NCI-H2227 (cell line): ENCODE data around the gene GARRE1.
"Not testable (repeated sequence)": the region's sequence is repeated elsewhere in the genome, so short reads cannot be mapped to it uniquely, and the experiment has no call there.

Experiments used
- DNase-seq: peaks from one replicate; lab custom pipeline; 2025; ENCODE audit not compliant: unreplicated experiment; lab: John Stamatoyannopoulos, UW

The GARRE1 gene

DNA sequence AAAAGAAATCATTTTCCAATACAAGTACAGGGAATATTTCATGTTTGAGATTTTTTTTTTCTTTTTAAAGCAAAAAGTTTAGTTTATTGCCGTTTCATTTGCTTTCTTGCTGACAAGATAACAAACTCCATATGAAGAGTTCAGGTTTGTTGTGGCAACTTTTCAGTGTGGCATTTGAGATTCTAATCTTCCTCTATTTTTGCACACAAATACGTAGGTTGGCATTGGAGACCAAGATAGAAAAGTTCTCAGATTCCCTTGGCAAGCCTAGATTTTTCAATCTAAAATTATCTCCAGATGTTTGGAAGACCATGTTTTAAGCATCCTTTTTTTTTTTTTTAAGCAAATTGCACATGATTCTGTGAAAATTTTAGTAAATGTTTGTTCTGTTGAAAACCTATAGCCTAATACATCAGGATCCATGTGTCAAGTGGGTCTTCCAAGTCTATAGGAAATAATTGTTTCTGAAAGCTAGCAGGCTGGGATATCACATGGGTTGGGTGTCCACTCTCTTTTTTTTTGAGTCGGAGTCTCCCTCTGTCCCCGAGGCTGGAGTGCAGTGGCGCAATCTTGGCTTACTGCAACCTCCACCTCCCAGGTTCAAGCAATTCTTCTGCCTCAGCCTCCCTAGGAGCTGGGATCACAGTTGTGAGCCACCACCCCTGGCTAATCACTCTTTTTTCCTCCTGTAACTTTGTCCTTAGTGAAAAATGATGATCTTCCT is 2.6 kb downstream of the GARRE1 start:
- no peak for DNase-seq

DNA sequence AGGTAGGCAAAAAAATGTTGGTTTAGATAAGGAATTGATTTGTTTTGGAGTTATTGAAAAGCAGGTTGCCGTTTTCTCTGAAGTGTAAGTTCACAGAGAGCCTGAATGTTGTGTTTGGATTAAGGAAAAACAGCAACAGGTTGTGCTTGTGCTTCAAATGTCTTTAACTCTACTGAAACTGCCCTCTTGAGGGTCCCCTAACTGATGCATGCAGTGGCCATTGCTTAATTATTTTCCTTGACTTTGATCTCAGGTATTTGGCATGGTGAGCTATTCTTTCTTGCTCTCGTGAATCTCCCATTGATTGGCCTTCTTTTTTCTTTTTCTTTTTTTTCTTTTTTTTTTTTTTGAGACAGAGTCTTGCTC is 3.2 kb downstream of the GARRE1 start:
- DNase-seq = no peak

DNA sequence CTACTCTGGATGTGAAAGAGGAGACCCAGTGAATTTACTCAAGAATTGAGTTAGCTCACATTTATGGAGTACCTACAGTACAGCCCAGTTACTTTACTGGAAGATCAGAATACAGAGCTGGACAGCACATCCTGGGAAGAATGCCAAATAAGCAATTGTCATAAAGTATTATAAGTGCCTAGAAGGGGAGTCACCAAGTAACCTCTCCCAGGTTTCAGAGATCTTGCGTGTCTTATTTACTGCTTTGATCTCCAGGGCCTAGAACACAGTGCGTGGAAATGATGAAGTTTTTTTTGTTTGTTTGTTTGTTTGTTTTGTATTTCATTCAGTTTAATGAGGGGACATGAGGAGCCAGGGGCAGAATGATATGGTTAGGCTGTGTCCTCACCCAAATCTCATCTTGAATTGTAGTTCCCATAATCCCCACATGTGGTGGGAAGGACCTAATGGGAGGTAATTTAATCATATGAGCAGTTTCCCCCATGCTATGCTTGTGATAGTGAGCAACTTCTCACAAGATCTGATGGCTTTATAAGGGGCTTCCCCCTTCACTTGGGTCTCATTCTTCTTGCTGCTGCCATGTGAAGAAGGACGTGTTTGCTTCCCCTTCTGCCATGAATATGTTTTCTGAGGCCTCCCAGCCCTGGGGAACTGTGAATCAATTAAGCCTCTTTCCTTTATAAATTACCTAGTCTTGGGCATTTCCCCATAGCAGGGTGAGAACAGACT is 5.2 kb downstream of the GARRE1 start:
- no peak for DNase-seq

DNA sequence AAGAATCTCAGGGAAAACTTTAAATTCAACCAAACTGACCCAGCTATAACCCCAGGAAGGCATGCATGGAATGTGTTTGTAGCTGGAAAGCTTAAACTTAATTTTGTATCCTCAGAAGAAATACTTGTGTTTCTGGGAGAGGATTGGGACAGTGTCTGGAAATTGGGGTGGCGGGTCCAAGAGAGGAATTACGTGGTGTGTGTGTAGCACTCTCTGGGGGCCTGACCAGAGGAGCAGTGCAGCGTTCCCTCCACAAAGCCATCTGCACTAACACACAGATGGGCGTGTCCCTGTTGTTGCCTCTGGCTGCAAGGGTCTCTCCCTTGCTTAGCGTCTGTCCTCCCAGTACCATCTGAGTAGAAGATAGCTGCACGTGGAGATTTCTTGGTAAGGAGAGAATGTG is 6.4 kb downstream of the GARRE1 start:
- no peak for DNase-seq

DNA sequence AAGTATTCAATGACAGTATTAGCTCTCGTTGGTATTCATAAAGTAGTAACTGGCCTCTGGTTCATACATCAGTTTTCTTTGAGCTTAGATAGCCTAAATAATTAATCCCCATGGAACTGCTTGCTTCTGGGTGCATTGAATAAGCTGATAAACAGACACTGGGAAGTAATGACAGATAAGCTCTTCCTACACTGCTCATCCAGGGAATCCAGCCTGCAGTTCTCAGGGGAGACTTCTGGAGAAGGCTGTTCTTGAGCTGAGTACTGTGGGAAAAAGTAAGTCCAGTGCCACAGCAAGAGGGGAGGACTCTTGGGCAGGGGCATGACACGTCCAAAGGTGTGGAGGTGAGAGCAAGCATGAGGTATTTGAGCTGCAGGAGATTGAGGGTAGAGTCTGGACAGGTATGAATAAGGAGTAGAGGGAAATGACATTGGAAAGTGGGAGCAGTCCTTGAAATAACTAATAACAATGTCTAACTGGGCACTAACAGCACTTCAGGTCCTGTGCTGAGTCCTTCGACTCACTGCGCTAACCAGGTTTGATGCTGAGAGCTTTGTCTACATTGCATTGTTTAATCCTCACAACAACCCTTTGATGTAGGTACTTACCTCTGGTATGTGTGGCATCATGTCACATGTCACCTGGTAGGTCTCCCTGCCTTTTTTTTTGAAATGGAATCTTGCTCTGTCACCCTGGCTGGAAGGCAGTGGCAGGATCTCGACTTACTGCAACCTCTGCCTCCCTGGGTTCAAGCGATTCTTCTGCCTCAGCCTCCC is 7.2 kb downstream of the GARRE1 start:
- no peak for DNase-seq

DNA sequence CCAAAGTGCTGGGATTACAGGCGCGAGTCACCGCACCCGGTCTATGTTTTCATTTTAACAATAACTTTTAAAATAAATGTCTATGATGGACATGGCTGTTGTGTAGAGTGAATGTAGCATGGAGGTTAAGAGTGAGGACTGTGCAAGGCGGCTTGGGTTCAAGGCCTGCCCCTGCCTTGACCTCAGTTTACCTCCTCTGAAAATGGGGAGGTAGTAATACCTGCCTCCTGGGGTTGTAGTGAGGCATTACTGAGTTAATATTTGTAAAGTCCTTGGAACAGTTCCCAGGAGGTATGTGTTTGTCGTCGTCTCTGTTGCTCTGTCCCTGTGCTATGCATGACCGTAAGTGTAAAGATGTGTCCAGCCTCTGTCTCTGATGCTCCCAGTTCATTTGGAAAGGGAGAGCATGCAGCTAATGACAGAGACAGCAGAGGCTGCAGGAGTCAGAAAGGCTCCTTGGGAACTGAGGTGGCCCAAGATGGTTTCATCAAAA is 9.4 kb downstream of the GARRE1 start:
- DNase-seq = no peak

DNA sequence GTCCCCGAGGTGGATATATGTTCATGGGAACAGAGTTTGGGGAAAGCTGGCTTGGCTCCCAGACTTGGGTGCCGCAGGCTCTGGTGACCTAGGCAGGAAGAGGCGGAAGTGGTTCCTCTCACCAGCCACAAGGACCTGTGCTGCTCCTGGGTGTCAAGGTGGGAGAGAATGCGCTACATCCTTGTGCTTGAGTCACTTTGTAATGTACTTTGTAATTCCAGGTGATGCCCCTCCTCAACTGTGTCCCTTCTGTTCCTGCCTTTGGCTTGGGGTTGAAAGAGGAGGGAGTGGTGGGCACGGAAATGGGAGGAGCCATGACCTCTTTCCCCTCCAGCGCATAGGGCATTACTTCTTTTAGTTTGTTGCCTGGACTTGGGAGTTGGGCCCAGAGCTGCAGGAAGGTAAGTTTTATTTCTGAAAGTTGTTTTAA is 10.9 kb downstream of the GARRE1 start:
- no peak for DNase-seq

DNA sequence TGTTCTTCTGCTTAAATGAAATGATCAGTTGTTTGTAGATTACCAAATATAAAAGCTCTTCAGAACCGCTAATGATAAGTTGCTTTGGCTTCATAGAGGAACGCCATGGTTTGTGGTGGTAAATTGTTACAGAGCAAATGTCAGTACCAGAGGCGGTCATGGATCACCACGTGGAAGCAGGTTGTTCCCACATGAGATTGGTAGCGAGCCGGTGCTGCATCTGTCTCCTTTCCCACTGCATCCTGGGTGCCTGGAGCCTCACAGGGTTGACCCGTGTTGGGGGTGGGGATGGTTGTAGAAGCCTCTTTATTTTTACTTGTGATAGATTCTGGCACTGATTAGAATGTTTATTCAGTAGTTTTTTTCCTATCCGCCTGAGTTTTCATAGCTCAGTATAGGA is 14.7 kb downstream of the GARRE1 start:
- DNase-seq = no peak

DNA sequence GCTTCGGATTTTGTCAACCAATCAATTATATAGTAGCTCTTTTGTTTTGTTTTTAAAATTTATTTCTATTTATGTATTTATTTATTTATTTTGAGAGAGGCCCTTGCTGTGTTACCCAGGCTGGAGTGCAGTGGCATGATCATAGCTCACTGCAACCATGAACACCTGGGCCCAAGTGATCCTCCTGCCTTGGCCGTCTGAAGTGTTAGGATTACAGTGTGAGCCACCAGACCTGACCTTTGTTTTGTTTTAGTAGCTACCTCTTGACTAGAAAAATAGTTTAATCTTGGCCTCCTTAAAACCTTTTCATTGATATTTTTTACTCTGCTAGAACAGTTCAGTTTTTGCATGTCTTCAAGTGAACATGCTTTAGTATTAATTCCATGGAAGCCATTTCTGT is 15.1 kb downstream of the GARRE1 start:
- no peak for DNase-seq

DNA sequence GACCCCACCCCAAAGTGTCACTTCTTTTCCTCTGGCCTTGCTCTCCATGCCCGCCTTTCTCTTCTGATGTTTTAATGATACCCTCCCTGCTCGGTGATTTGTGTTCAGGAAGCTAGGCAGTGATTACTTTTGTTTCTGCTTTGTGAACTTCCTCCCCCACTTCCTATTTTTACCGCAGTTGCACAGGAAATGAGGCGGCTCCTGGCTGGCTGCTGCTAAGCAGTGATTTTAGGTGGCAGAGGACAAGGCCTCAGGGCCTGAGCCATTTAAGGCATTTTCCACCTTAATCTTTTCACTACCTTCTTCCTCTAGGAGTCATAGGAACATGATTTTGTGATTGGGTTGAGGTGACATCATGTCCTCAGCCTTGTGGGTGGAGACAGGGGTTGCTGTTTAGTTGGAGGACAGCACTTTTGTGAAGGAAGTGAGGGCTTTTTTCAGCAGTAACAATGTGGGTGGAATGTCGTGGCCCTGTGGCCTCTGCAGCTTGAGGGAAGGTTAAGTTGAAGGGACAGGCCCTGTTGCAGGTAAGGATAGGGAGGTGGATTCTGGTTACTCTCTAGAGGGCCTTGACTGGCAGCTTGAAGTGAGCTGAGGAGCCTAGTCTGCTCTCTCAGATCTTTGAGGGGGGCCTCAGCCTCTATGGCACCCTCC is 15.7 kb downstream of the GARRE1 start:
- peak; percentile 71 for DNase-seq

DNA sequence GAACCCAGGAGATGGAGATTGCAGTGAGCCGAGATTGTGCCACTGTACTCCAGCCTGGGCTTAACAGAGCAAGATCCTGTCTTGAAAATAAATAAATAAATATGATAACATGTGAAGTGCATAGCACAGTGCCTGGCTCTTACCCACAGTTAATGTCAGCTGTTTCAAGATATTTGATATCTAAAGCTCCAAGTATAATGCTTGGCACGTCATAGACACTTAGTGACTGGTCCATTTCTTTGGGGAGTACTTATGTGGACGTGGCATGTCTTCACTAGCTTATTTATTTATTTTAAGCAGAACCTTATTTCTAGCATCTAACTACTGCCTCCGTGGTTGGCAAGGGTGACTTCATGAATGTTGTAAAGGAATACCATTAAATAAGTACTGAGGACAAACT is 18.8 kb downstream of the GARRE1 start:
- no peak for DNase-seq

DNA sequence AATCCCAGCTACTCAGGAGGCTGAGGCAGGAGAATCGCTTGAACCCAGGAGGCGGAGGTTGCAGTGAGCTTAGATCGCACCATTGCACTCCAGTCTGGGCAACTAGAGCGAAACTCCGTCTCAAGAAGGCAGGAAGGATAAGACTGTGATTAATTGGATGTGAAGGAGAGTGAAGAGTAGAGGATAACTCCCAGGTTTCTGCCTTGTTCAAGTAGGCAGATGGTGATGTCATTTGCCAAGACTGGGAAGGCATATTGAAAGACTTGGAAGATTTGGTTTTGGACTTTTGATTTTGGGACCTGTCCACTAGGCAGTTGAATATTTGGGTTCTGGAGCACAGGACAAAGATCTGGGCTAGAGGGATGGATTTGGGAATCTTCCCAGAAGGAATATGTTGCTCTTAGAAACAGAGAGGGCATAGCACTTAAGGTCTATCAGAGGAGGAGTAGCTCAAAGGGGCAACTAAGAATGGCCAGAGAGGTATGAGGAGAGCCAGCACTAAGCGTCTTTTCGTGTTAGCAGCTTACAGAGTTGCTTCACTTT is 20.0 kb downstream of the GARRE1 start:
- no peak for DNase-seq

DNA sequence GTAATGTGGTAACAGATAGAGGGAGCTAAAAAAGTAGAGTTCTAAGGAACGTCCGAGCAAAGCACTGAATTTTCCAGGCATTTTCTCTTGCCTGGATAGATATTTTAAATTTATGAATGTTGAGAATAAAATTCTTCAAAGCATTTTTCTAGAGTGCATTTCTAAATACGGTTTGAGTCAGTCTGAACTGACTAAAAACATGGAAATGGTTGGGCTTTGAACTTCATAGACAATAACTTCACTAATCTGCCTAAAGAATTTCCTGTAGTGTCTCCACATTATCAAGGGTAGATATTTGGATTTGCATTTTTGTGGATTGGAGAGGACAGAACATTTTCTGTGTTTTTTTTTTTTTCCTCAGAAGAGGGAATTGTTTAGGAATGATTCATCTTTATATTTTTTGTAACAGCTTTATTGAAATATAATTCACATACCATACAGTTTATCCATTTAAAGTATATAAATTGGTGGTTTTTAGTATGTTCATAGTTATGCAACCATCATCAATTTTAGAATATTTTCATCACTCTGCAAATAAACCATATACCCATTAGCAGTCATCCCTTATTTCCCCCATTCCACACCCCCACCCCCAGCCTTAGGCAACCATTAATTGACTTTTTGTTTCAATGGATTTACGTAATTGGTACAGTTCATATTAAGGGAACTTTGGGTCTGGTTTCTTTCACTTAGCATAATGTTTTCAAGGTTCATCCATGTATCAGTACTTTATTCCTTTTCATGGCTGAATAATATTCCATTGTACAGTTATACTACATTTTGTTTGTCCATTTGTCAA is 20.7 kb downstream of the GARRE1 start:
- no peak for DNase-seq

DNA sequence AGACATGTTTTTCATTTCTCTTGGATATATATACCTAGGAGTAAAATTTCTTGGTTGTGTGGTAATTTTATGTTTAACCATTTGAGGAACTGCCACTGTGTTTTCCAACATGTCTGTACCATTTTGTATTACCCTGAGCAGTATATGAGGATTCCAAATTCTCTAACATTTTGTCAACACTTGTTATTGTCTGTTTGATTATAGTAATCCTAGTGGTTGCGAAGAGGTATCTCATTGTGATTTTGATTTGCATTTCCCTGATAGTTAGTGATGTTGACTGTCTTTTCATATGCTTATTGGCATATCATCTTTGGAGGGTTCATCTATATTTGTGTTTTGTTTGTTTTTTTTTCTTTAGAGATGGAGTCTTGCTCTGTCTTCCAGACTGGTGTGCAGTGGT is 21.4 kb downstream of the GARRE1 start:
- DNase-seq = no peak

DNA sequence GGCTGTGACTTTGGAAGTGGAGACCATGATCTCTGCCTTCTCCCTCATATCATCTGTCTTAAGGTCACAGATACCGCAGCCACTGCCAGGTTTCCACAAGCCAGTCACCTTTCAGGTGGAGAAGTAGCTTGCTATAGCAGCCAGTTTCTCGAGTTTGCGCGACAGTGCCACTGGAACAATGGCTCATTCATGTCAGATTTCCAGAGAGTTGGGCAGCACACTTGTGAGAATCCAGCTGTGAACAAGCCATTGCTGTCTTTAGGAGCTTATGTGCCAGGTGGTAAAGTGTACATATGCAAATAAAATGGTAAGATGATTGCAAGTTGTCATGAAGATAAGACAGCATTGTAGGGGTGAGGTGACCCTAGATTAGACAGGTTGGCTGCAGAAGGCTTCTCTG is 22.3 kb downstream of the GARRE1 start:
- DNase-seq = peak; percentile 81

DNA sequence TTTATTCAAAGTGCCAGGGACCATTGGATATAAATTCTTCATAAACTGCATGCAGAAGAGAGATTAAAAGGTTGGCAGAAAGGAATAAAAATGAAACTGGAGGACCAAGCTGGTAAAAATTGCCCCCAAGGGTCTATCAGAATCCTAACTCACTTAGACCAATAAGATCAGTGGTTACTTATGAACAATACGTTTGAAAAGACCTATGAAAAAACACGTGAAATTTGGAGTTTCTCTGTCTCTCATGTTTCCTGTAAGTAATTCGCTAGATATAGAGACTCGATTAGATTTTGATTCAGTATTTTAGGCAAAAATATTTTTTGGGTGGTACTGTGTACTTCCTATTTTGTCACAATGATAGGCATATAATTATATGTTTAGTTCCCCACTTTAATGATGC is 22.9 kb downstream of the GARRE1 start:
- DNase-seq = no peak

DNA sequence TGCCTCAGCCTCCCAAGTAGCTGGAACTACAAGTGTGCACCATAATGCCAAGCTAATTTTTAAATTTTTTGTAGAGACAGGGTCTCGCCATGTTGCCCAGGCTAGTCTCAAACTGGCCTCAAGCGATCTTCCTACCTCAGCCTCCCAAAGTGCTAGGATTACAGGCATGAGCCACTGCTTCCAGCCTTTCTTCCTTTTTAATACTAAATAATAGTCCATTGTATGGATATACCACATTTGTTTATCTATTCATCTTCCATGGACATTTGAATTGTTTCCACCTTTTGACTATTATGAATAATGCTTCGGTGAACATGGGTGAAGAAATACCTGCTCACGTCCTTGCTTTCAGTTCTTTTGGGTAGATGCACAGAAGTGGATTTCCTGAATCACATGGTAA is 24.4 kb downstream of the GARRE1 start:
- no peak for DNase-seq

DNA sequence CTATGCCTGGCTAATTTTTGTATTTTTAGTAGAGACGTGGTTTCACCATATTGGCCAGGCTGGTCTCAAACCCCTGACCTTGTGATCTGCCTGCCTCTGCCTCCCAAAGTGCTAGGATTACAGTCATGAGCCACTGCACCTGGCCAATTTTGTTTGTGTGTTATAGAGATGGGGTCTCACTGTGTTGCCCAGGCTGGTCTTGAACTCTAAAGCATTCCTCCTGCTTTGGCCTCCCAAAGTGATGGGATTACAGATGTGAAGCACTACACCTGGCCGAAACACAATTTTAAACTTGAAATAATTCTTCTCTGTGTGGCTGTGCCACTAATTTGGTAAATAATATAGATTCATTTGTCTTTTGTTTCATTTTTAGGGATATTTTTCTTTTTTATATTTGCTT is 27.1 kb downstream of the GARRE1 start:
- not testable (repeated sequence) for DNase-seq

DNA sequence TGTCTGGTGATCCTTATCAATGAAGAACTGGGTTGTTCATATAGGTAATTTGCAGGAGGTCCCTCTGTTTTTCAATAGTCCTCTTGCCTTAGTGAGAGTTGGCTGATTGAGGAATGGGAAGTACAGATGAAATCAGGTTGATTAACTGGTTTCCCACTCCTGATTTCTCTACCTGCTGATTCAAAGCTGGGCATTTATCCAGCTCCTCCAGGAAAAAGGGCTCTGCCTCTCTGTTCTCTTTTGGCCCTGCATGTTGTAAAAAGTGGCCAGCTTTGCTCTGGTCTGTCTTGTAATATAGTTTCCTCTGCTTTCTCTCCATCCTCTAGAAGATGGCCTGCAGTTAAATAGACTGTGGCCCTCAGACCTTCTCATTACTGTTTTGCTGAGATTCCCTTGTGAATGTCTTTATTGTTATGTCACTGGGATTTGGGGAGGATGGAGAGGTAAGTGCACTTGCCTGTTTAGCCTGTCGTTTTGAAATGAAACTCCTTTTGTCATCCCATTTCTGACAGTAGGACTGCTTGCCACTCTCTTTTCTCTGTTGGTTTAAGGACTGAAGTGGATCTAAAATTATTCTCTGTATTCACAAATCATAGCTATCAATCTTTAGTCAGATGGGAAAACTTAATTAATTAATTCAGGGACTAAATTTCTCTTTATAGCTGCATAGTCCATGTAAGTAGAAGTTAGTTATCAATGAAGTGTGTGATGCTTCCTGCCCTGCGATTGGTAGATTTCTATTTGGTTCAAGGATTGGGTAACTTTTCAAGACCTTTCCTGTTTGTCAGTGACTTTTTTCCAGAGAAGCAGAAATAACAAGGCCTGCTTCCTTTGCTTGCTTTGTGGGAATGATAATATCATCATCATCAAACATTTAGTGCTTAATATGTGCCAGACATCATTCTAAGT is 28.5 kb downstream of the GARRE1 start:
- DNase-seq = no peak
